Activated T-cell treated with anti-CD3 and anti-CD28 coated beads, Interleukin-2, amount 50 U/mL, for 1 hour (primary cell): Measurements from ENCODE around the gene CDH1.
"Not testable (repeated sequence)": the region's sequence is repeated elsewhere in the genome, so short reads cannot be mapped to it uniquely, and the experiment has no call there.

ENCODE experiments used
- DNase-seq: peaks from one replicate; pipeline ENCODE4 v3.0.0-alpha.2; 2020

Gene CDH1

DNA sequence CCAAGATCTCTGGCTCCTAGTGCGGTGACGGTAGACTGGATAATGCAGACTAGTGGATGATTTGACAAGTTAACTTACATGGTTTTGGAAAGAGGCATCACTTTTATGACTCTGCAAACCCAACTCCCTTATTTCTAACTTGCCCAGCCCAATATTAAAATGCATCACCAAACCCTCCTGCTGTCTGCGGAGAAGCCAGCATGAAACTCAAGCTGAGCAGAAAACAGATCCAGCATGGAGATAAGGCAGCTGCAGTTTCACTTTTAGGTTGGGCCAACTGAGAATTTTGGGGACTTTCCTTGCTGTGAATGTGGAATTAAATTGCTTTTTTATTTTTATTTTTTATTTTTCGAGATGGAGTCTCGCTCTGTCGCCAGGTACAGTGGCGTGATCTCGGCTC, 27.8 kb downstream of the CDH1 start:
- no peak for DNase-seq

DNA sequence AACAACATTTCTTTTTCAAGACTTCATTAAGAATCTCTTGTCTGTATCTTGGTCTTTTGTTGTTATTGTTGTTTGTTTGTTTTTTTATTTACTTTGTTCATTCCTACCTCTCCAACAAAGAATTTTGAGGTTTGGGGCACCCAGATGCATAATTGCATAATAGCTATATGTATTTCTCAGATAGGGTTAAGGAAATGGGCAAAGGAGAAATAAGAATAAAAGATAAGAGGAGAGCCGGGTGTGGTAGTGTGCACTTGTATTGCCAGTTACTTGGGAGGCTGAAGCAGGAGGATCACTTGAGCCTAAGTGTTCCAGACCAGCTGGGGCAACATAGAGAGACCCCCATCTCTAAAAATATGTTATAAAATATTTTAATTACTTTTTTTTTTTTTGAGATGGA, 30.5 kb downstream of the CDH1 start:
- DNase-seq: no peak

DNA sequence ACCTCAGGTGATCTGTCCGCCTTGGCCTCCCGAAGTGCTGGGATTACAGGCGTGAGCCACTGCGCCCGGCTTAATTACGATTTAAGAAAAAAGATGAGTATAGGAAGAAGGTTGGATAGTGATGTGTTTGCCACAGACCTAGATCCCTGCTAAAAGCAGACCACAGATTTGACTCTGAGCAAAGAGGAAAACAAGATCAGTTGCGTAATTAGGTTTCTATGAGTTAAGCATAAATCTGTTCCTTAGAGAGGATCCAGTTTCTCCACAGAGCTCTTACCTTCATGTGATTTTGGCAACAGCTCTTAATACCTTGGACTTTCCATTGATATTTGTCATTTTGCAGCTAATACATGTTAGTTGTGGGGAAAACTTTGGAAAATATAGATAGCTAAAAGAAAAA, 31.1 kb downstream of the CDH1 start:
- DNase-seq: no peak

DNA sequence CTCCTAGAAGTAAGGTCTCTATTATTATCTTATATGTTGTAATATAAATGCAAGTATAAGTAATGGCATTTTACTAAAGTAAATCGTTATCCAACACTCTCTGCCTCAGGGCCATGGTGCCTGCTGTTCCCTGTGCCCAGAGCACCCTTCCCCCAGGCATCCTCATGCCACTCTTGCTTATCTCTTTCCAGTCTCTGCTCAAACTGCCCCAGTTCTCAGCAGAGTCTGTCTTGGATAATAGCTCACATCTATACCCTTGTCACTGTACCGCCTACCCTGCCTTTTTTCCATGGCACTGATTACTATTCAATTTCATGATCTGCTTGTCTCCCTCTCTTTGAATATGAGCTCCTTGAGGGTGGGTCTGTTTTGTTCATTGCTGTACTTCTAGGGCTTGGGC, 31.7 kb downstream of the CDH1 start:
- no peak for DNase-seq

DNA sequence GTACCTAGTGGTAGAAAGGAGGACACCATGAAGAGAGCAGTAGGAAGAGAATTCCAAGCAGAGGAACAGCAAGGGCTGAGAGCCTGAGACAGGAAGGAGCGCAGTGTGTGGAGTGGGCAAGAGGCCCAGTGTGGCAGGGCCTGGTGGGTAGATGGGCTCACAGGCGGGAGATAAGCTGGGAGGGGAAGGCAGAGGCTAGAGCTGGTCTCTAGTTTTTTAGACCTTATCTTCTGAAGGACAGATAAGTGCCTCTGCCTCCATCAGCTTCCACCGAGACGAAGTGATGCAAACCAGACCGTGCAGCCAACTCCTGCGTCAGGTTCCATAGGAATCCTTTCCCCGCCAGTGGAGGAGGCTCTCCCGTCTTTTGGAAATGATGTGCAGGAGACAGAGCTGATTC, 33.6 kb downstream of the CDH1 start:
- DNase-seq: no peak

DNA sequence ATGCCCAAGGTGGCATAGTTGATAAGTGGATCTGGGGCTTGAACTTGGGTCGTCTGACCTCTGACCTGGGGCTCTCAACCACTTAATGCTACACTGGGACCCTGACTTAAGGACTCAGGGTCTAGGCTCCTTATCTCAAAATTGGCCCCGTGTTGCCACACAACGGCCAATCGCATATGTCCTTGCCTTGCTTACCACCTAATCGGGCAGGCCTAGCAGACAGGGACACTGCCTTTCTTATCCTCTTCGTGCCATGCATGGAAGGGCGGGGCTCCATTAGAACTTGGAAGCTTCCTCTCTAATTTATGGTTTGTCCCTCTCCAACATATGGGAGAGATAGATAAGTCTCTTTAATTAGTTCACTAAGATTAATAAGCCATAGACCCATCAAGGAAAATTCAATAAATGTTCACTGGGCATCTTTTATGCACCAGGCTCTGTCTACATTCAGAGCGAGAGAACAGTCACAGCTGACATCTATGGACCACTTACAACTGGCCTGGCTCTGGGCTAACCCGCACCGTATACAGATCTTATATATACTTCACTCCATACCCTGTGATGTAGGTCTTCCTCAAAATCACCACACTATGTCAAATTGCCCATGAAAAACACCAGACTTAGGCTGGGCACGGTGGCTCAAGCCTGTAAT, 35.1 kb downstream of the CDH1 start:
- DNase-seq: no peak

DNA sequence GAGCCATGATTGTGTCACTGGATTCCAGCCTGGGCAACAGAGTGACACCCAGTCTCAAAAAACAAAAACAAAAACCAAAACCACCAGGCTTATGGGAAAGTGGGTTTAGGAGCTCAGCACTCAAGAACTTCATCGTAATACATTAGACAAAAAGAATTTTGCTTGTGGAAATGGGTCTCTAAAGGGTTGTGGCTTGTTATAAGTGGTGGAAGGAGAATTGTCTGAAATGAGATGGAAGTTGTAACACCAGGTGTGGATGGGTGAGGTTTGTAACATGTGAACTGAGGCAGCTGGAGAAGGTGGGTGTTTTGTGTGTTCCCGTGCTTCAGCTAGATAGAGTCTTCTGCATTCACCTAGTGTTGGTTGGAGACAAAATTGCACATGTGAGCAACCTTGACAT, 35.8 kb downstream of the CDH1 start:
- DNase-seq: no peak

DNA sequence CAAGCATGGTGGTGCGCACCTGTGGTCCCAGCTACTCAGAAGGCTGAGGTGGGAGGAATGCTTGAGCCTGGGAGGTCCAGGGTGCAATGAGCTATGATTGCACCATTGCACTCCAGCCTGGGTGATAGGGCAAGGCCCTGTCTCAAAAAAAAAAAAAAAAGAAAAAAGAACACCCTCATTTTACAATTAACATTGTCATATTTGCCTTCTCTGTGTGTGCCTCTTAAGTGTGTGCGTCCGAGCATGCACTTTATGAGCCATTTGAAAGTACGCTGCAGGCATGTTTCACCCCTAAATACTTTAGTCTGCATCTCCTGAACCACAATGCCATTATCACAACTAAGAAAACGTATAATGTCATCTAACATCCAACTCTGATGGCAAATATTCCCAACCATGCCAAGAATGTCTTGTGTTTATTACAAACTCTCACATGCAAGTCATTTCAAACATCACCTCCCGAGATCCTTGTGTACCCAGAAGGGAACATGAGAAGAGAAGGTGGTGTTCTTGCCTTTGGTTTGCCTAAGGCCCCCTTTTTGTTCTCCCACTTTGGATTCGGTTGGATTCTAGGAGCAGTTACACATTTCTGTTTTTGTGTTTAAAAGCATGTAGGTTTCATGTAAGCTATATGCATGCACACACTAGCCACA, 38.0 kb downstream of the CDH1 start:
- no peak for DNase-seq

DNA sequence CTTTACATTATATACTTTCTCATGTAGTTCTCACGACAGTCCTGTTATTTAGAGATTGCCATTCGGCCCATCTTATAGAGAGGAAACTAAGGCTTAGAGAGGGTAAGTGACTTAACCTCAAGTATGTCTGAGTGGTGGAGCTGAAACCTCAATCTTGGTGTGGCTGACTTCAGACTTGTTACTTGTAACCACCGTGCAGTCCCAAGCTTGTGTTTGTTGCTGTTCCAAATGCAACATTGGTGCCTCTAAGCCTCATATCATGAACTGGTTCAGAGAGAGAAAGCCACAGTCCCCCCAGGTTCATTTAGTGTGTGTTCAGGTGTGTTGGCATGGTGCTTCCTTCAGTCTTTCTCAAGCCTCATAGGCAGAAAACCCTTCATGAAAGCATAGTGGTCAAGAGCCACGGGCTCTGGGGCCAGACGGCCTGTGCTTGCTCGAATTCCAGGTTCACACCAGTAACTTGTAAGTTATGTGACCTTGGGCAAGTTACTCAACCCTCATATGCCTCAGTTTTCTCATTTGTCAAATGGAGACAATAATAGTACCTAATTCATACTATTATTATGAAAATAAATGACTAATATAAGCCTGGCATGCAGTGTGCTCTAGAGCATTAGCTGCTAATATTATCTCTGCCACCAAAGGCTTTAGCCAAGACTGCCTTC, 39.9 kb downstream of the CDH1 start:
- no peak for DNase-seq

DNA sequence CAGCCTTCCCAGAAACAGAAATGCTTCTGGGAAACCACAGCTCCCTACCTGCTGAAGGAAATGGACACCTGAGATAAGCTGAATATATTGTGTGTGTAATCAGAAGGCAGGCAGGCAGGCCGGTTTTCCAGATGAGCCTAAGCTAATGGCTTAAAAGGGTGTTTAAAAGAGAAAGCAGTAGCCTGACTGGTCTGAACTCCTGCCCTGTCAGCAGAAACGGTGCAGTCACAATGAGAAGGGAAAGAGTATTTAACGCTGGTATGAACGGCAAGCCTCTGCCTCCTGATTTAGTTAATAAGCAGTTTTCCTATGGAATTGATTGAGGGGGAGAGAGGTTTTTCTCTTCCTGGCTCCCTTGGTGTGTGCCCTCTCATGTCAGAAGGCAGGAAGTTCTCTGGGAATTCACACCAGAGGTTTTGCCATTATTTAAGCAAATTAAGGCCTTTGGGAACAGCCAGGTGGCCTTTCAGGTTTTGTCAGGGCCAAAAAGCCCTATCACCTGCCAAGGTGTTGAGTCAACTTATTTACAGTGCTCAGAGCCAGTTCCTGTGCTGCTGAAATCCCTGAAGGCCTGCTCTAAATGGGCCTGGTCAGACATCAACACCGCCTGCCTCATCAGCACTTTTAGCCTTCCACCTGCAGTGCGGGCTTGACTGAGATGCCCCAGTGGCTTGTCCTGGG, 41.6 kb downstream of the CDH1 start:
- DNase-seq: no peak

DNA sequence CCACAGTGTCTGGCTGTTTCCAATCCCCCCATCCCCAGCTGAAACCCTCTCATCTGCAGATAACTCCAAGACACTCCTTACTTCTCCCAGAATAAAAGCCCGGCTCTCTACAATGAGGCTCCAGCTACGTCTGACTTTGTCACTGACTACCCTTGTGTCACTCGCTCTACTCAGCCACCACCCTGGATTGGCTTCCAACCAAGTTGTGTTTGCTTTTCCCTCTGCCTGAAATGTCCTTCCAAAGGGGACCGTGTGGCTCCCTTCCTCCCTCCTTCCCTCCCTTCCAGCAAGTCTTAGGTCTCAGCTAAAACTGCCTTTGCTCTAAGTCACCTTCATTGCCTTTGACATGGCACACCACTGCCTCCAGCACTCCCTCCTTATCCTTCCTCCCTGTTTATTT, 42.8 kb downstream of the CDH1 start:
- no peak for DNase-seq

DNA sequence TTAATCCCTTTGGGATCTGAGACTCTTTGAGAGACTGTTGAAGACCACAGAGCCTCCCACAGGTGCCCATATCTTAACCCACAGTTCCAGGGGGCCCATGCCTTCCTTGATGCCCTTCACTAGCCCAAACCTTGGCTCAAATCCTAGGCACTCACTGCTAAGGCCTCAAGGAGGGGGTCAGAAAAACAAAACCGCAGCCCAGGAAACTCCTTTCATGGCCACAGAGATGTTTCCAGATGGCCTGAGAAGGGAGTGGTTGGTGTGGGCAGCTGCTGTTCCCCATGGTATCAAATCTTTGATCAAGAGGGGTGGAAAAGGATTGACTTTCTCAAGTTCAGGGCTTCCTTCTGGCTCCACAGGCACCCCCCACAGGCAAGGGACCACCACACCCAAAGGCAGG, 44.7 kb downstream of the CDH1 start:
- no peak for DNase-seq

DNA sequence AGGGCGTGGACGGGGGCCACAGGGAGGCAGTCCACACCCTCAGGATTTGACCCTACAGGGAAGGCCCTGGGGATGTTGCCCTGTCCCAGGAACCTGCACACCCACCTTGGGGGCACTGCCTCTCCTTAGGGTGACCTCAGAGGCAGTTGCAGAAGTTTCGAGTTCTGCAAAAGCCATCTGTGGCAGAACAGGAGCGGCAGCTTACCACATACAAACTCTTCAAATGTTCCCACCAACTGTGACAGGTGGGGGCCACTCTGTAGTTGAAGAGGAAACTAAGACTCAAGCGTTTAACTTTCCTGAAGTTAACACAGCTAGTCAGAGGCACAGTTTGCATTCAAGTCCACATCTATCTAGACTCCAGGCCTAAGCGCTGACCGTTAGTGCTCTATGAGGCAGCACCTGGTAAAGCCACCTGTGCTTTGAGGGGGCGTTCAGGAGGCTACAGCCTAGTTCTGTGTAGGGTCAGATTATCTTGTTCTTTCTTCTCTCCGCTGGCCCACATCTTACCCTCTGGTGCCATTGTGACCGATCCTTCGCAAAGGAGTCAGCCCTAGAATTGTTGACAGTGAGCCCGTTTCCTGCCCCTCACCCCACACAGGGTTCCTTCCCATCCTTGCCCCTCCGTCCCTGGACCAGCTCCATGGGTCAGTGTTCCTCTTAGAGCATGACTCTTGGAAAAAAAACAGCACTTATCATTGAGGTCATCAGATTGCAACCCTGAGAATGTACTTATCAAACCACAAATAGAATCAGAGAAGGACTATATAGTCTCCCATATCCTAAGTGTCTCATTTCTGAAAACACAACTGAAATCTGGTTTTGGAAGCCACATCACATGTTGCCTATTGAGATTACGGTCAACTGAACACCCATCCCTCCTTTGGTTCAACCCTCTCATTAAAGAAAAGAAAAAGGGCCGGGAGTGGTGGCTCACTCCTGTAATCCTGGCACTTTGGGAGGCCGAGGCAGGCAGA, 45.4 kb downstream of the CDH1 start:
- DNase-seq: no peak

DNA sequence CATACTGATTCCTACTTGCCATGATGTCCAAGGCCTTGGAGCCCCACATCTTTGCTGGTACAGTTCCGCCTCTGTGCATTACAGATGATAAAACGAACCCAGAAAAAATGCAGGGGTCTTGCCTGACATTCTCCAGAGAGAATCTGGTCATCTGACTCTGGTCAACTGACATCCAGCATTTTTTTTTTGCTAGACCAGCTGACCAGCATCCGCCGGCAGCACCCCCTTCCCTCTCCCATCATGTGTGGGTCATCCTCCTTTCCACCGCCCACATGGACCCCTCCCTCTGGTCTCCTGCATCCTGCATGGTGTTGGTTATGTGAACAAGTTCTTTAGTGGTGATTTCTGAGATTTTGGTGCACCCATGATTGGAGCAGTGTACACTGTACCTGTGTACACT, 47.1 kb downstream of the CDH1 start:
- no peak for DNase-seq

DNA sequence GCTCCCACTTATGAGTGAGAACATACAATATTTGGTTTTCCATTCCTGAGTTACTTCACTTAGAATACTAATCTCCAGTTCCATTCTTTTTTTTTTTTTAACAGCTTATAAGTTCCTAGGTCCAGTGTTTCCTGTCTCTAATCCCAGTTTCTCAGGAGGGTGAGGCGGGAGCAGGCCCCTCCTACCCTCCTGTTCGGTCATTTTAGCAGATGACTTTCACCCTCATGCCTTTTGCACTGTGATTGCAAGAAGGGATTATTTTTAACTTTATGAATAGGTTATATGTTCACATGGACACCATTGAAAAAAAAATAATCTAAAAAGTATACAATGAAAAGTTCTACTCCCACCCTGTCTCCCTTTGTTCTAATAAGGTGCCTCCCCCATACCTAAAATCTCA, 47.6 kb downstream of the CDH1 start:
- DNase-seq: no peak

DNA sequence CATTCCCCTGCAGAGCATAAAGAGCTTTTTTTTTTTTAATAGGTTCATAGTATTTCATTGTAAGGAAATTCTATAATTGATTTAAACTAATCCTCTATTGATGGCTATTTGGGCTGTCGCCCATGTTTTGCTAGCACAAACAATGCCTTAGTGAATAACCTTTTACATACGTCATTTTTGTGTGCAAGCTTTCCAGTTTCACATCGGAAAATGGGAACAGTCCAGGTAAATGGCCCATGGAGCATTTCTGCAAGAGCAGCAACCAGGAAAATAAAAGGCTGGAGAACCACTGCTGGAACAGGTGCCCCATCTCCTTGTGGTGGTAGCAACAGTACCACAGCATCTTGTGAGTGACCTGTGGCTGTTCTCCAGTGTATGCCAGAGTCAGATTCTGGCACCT, 48.6 kb downstream of the CDH1 start:
- DNase-seq: no peak

DNA sequence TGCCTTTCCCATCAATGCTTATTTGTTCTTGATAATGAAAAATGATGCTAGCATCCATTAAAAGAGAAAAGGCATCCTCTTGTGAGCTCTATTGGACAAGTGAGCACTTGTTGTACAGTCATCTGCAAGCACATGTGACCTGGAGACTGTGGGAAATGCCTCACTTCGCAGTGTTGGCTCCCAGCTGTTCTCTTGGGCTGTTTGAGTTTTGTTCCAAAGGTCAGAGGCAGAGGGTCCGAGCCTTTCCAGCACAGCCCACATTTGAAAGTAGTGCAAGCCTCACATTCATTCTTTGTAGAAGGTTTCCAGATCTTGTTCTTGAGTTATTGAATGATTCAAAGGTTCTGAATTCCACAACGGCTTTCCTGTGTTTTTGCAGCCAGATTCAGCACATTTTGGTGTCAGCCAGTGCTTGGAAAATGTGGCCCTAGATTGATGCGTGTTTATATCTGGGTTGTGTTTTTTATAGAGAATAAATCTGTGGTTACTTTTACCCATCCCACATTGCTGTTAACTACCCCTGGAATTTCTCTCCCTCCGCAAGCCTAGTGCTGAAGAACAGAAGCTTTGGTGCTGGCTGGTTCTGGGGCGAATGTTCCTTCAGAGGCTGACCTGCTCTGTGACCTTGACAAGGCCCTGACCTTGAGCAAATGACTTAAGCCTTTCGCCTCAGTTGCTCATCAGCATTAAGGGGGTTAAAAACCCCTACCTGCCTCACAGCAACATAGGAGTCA, 49.8 kb downstream of the CDH1 start:
- DNase-seq: no peak

DNA sequence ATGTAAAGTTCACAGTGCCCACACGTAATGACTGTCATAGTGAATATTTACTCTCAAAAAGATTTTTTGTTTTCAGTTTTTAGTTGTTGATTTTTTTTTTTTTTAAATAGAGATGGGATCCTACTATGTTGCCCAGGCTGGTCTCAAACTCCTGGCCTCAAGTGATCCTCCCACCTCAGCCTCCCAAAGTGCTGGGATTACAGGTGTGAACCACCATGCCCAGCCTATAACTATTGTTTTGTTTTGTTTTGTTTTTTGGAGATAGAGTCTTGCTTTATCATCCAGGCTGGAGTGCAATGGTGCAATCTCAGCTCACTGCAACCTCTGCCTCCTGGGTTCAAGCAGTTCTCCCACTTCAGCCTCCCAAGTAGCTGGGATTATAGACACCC, 50.3 kb downstream of the CDH1 start:
- not testable (repeated sequence) for DNase-seq

DNA sequence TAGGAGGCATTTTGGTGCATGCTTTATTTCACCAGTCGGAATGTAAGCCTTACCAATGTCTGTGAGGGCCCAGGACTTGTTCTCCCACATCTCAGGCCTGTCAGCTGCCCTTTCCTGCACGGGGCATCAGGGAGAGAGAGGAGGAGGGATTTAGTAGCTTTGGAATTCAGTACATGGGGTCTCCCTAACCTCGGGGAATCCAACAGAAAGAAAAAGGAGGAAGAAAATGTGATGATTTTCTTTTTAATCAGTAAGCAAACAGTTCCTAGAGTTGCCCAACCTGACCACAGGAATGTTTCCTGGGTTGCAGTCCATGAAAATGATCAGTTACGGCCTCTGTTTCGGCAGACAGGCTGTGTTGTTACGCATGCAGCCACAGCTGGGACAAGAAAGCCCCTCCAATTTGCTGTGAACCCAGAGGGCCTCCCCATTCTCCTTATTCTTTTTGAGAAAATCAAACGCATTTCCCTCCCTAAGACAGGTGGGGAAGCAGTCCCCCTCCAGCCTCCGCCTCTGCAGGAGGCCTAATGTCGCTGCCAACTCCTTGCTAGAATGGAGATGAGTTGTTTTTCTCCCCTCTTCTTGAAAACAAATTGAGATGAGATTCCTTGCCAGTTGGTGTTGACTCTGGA, 53.2 kb downstream of the CDH1 start:
- DNase-seq: no peak

DNA sequence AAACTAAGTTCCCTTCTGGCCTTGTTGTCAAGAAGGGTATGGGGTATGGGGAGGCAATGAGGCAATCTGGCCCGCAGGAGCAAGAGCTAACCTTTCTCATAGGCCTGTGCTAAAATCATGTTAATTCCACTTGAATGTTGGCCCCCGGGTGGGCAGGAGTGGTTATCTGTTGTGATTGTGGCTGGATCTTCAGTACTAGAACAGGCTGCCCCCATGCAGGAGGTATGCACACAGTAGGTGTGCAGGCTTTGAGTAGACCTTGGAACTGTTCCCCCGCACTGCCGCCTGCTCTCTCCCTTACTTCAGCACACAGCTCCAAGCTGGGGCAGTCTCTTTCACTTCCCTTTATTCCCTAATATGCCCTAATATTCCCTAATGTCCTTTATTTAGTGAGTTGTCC, 53.9 kb downstream of the CDH1 start:
- DNase-seq: no peak

DNA sequence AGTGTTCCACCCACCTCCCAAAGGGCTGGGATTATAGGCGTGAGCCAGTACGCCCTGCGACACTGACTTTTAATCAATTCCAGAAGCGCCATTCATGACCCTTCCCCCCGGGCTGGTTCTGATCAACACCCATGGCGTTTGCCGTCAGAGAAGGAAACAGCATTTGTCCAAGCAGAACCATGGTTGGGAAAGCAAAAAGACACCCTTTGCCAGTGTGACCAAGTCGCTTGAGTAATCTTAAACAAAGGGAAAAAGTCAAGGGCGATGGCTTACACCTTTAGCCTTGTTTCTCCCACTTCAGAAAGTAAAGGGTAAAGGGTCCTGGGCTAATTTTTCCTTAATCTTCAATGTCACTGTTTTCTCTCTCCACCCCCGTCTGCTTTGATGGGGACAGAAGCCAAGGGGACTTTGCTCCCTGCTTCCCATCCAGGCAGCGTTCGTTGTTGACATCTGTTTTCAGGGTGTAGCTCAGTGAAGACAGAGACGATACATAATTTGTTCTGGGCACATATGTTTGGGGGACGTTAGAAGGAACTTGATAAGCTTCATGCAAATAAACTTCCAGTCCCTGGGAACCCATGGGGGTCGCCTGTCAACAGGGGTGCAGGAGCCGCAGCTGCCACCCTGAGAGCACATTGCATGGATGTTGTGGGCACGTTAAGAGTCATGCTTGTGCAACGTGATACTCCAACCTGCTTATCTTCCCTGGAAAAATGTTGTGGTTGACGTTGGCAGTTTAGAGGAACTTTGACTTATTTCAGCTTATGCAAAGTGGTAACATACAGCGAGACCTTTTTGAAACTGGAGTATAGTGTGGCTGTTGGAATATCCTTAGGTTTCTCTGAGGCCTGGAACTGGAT, 55.6 kb downstream of the CDH1 start:
- DNase-seq: no peak
